Dendritic cell treated with granulocyte-macrophage colony-stimulating factor and Interleukin-4, amounts not matched to agents 40 ng/mL and 50 ng/mL, for 4 days (primary cell): ENCODE data around the gene FCRL2.
"Not testable (repeated sequence)": the region's sequence is repeated elsewhere in the genome, so short reads cannot be mapped to it uniquely, and the experiment has no call there.

Source experiments
- H3K27ac Mint-ChIP-seq: one replicate; pipeline ENCODE4 v1.8.0; 2022; ENCODE audit warnings: mild to moderate bottlenecking, mixed read lengths
- H3K27me3 Mint-ChIP-seq: one replicate; pipeline ENCODE4 v1.8.0; 2022; ENCODE audit warnings: mild to moderate bottlenecking, mixed read lengths
- H3K36me3 Mint-ChIP-seq: one replicate; pipeline ENCODE4 v1.8.0; 2022; ENCODE audit warnings: low read depth, mixed read lengths
- H3K4me1 Mint-ChIP-seq: one replicate; pipeline ENCODE4 v1.8.0; 2022; ENCODE audit warnings: low read depth, mixed read lengths
- H3K4me3 Mint-ChIP-seq: one replicate; pipeline ENCODE4 v1.8.0; 2022; ENCODE audit warnings: mild to moderate bottlenecking, moderate library complexity, mixed read lengths
- H3K9me3 Mint-ChIP-seq: one replicate; pipeline ENCODE4 v1.8.0; 2022; ENCODE audit warnings: mixed read lengths
- intact Hi-C: fragments of 100-400 bp; cut with micrococcal nuclease; formaldehyde crosslinking; loops from one replicate; pipeline ENCODE4 v1.15.0; 2022

Gene FCRL2

GRCh38 chr1:157775101-157775870 lies 1.6 kb downstream of the FCRL2 start:
- peaks cover 29% of the 10 kb centered on the region for H3K4me1 Mint-ChIP-seq
- H3K9me3 Mint-ChIP-seq = no peaks in the 10 kb centered on the region
- peaks cover 37% of the 10 kb centered on the region for H3K27me3 Mint-ChIP-seq
- H3K4me3 Mint-ChIP-seq = no peak overlapping the region
- H3K36me3 Mint-ChIP-seq = no peaks in the 10 kb centered on the region
- H3K27ac Mint-ChIP-seq = no peak overlapping the region
- intact Hi-C loops = loop anchor here (10.0 kb wide), 1 partner anchor 70 kb away; the partner anchor contains the start of gene CD5L

- Mint-ChIP-seq H3K4me3 (no peak overlapping the region), H3K9me3 (no peaks in the 10 kb centered on the region), H3K27me3 (peaks cover 45% of the 10 kb centered on the region), H3K27ac (no peak overlapping the region), H3K4me1 (peaks cover 29% of the 10 kb centered on the region), H3K36me3 (no peaks in the 10 kb centered on the region)
- intact Hi-C loops = loop anchor here (10.0 kb wide), 1 partner anchor 70 kb away; the partner anchor contains the start of gene CD5L
Measured at GRCh38 chr1:157774412-157774811, 2.5 kb downstream of the FCRL2 start.

GRCh38 chr1:157773493-157774350 lies 3.2 kb downstream of the FCRL2 start:
- Mint-ChIP-seq H3K27ac (no peak overlapping the region), H3K36me3 (no peaks in the 10 kb centered on the region), H3K4me3 (no peak overlapping the region), H3K9me3 (no peaks in the 10 kb centered on the region), H3K4me1 (peaks cover 29% of the 10 kb centered on the region), H3K27me3 (peaks cover 46% of the 10 kb centered on the region)
- intact Hi-C loops = loop anchor here (10.0 kb wide), 1 partner anchor 71 kb away; the partner anchor contains the start of gene CD5L

GRCh38 chr1:157771661-157772425 lies 5.1 kb downstream of the FCRL2 start:
- Mint-ChIP-seq H3K4me3 (no peak overlapping the region), H3K27me3 (peaks cover 49% of the 10 kb centered on the region), H3K36me3 (no peaks in the 10 kb centered on the region), H3K4me1 (peaks cover 29% of the 10 kb centered on the region), H3K27ac (no peak overlapping the region), H3K9me3 (no peaks in the 10 kb centered on the region)
- intact Hi-C loops = loop anchor here (10.0 kb wide), 1 partner anchor 73 kb away; the partner anchor contains the start of gene CD5L

GRCh38 chr1:157770442-157771043 lies 6.4 kb downstream of the FCRL2 start:
- intact Hi-C loops = loop anchor here (10.0 kb wide), 1 partner anchor 74 kb away; the partner anchor contains the start of gene CD5L
- Mint-ChIP-seq H3K4me1 (peaks cover 29% of the 10 kb centered on the region), H3K9me3 (no peaks in the 10 kb centered on the region), H3K27ac (no peak overlapping the region), H3K36me3 (no peaks in the 10 kb centered on the region), H3K27me3 (peaks cover 40% of the 10 kb centered on the region), H3K4me3 (no peak overlapping the region)

GRCh38 chr1:157766792-157767191 lies 10.1 kb downstream of the FCRL2 start:
- Mint-ChIP-seq H3K9me3 (no peaks in the 10 kb centered on the region), H3K36me3 (no peaks in the 10 kb centered on the region), H3K27ac (no peak overlapping the region), H3K4me3 (no peak overlapping the region), H3K27me3 (peaks cover 33% of the 10 kb centered on the region), H3K4me1 (peaks cover 9% of the 10 kb centered on the region)
- intact Hi-C loops = no loop called here

- H3K36me3 Mint-ChIP-seq = no peaks in the 10 kb centered on the region
- peaks cover 22% of the 10 kb centered on the region for H3K9me3 Mint-ChIP-seq
- peaks cover 5% of the 10 kb centered on the region for H3K4me1 Mint-ChIP-seq
- H3K4me3 Mint-ChIP-seq = no peak overlapping the region
- no peak overlapping the region for H3K27ac Mint-ChIP-seq
- intact Hi-C loops = no loop called here
- H3K27me3 Mint-ChIP-seq = no peaks in the 10 kb centered on the region
Measured at GRCh38 chr1:157758018-157758417, 18.9 kb downstream of the FCRL2 start.

GRCh38 chr1:157753611-157754010 lies 23.3 kb downstream of the FCRL2 start:
- intact Hi-C loops = no loop called here
- H3K9me3 Mint-ChIP-seq = peaks cover 10% of the 10 kb centered on the region
- no peak overlapping the region for H3K27ac Mint-ChIP-seq
- H3K27me3 Mint-ChIP-seq = peaks cover 9% of the 10 kb centered on the region
- H3K36me3 Mint-ChIP-seq = no peaks in the 10 kb centered on the region
- no peak overlapping the region for H3K4me3 Mint-ChIP-seq
- H3K4me1 Mint-ChIP-seq = peaks cover 5% of the 10 kb centered on the region

- intact Hi-C loops = no loop called here
- Mint-ChIP-seq H3K9me3 (no peaks in the 10 kb centered on the region), H3K4me3 (no peak overlapping the region), H3K27ac (no peak overlapping the region), H3K27me3 (peaks cover 12% of the 10 kb centered on the region), H3K36me3 (no peaks in the 10 kb centered on the region), H3K4me1 (no peaks in the 10 kb centered on the region)
Measured at GRCh38 chr1:157751283-157751682, 25.6 kb downstream of the FCRL2 start.

GRCh38 chr1:157748262-157748817 lies 28.6 kb downstream of the FCRL2 start:
- no peaks in the 10 kb centered on the region for H3K9me3 Mint-ChIP-seq
- H3K27me3 Mint-ChIP-seq = peaks cover 12% of the 10 kb centered on the region
- no peak overlapping the region for H3K4me3 Mint-ChIP-seq
- H3K4me1 Mint-ChIP-seq = no peaks in the 10 kb centered on the region
- H3K36me3 Mint-ChIP-seq = no peaks in the 10 kb centered on the region
- intact Hi-C loops = no loop called here
- no peak overlapping the region for H3K27ac Mint-ChIP-seq

GRCh38 chr1:157739229-157739901 lies 37.6 kb downstream of the FCRL2 start:
- intact Hi-C loops = no loop called here
- no peaks in the 10 kb centered on the region for H3K27me3 Mint-ChIP-seq
- no peak overlapping the region for H3K4me3 Mint-ChIP-seq
- no peaks in the 10 kb centered on the region for H3K9me3 Mint-ChIP-seq
- no peak overlapping the region for H3K27ac Mint-ChIP-seq
- peaks cover 9% of the 10 kb centered on the region for H3K4me1 Mint-ChIP-seq
- no peaks in the 10 kb centered on the region for H3K36me3 Mint-ChIP-seq

GRCh38 chr1:157735991-157736390 lies 40.9 kb downstream of the FCRL2 start:
- H3K9me3 Mint-ChIP-seq, H3K27me3 Mint-ChIP-seq, H3K4me3 Mint-ChIP-seq, H3K36me3 Mint-ChIP-seq, intact Hi-C loops, H3K27ac Mint-ChIP-seq: not testable (repeated sequence)
- H3K4me1 Mint-ChIP-seq = peaks cover 16% of the 10 kb centered on the region

GRCh38 chr1:157734321-157734720 lies 42.6 kb downstream of the FCRL2 start:
- peaks cover 16% of the 10 kb centered on the region for H3K4me1 Mint-ChIP-seq
- intact Hi-C loops = no loop called here
- no peak overlapping the region for H3K4me3 Mint-ChIP-seq
- H3K27me3 Mint-ChIP-seq = no peaks in the 10 kb centered on the region
- H3K27ac Mint-ChIP-seq = no peak overlapping the region
- no peaks in the 10 kb centered on the region for H3K36me3 Mint-ChIP-seq
- H3K9me3 Mint-ChIP-seq = no peaks in the 10 kb centered on the region
